ENCODE data around the gene EIF4G1. TPM values are rescaled to one million over a fixed set of nuclear protein-coding genes. Genes with fewer than 3 reads are reported as not detected.

EIF4G1 gene
- total and polyA plus RNA-seq, 4 donors, result 72.8 to 285 (median 187) TPM

DNA sequence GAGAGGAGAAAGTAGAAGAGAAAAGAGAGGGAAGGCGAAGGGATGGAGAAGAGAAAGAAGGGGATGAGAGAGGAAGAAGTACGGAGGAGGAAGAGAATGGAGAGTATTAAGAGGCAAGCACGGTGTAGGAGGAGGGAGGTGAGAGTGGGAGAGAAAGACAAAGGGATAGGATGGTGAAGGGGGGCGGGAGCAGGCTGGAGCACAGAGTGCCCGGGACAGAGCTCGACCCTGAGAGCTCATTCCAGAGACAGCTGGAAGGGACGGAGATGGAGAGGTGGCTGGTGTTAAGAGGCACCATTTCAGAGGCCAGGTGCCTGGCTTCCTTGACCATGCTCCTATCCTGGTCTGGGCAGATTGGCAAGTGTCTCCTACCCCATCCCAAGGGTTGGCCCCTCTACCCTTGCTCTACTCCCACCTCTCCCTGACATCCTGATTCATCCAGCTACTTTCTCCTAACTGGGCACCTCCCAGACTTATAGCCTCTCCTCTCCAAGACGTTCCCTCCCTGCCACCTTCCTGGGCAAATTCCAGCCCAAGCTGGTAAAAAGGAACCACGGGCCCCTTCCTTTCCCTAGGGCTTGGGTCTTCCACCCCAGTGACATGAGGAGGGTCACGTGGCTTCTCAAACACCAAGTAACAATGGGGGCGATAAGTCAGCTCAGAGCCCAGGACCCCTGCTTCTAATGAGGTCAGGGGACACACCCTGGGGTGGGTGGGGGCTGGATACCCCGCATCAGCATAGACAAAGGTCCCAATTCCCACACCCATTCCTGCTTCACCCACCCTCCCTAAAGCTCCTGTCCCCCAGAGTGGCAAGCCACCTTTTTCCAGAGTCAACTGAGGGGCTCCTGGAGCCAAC is 45.9 kb downstream of the EIF4G1 start:
- no peak overlapping the region for H3K4me3 ChIP-seq (ENCODE audit: low read length in 2 of 2)
- no peaks in the 10 kb centered on the region for H3K36me3 ChIP-seq (ENCODE audit: control insufficient read depth in 1 of 2, insufficient read depth in 2 of 2, low read length in 1 of 2)
- H3K27me3 ChIP-seq (ENCODE audit: control insufficient read depth in 1 of 2, insufficient read depth in 2 of 2, low read length in 1 of 2), result no peaks in the 10 kb centered on the region
- 82 to 84% methylated on average over 12 of the region's 12 CpGs for WGBS, 2 donors
- H3K27ac ChIP-seq (ENCODE audit: low read depth in 1 of 2, low read length in 2 of 2), result no peak overlapping the region
- intact Hi-C loops (cut with DNase I), result loop anchor here in 1 of 2 donors (2.0 kb wide), 1 partner anchor 21 kb away; no protein-coding TSS in a partner anchor
- no peaks in the 10 kb centered on the region for H3K4me1 ChIP-seq (ENCODE audit: control insufficient read depth in 1 of 2, insufficient read depth in 2 of 2, low read length in 2 of 2)
- no peaks in the 10 kb centered on the region for H3K9me3 ChIP-seq (ENCODE audit: control insufficient read depth, low read length)
- DNase-seq, result no peak
- no peak for ATAC-seq (ENCODE audit: low FRiP score)

DNA sequence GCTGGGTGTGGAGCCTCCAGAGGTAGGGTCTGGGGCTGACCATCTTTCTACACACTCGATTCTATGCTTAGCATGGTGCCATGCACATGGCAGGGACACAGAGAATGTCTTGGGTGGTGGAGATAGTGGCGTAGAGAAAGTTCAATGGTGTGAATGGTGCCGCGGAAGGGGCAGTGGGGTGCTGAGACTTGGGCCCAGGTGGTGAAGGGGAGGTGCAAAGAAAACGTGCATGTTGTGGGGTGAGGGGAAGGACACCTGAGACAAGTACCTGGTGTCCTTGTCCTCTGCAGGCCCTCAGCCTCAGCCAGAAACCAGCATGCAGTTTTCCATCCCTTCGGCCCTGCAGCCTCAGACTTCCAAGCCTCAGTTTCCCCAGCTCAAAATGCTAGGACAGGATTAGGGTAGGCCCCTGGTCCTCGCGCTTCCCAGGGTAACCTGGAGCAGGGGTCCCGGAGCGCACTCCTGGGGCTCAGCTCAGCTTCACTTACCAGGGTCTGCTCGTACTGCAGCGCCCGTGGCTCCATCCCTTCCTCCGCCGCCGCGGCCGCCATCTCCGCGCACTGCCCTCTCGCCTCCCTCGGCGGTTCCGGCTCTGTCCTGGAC is 46.6 kb downstream of the EIF4G1 start:
- Histone ChIP-seq H3K36me3 (ENCODE audit: control insufficient read depth in 1 of 2, insufficient read depth in 2 of 2, low read length in 1 of 2) (no peaks in the 10 kb centered on the region), H3K27me3 (ENCODE audit: control insufficient read depth in 1 of 2, insufficient read depth in 2 of 2, low read length in 1 of 2) (no peaks in the 10 kb centered on the region), H3K4me1 (ENCODE audit: control insufficient read depth in 1 of 2, insufficient read depth in 2 of 2, low read length in 2 of 2) (no peaks in the 10 kb centered on the region), H3K9me3 (ENCODE audit: control insufficient read depth, low read length) (no peaks in the 10 kb centered on the region), H3K27ac (ENCODE audit: low read depth in 1 of 2, low read length in 2 of 2) (peak overlapping the region; percentile 25 to 53), H3K4me3 (ENCODE audit: low read length in 2 of 2) (peak overlapping the region; percentile 78 to 85)
- ATAC-seq (ENCODE audit: low FRiP score), result no peak
- DNase-seq, result no peak
- WGBS, 2 donors, result 7 to 9% methylated on average over 24 of the region's 24 CpGs
- intact Hi-C loops (cut with DNase I), result loop anchor here in 1 of 2 donors (2.0 kb wide), 1 partner anchor 22 kb away; no protein-coding TSS in a partner anchor

DNA sequence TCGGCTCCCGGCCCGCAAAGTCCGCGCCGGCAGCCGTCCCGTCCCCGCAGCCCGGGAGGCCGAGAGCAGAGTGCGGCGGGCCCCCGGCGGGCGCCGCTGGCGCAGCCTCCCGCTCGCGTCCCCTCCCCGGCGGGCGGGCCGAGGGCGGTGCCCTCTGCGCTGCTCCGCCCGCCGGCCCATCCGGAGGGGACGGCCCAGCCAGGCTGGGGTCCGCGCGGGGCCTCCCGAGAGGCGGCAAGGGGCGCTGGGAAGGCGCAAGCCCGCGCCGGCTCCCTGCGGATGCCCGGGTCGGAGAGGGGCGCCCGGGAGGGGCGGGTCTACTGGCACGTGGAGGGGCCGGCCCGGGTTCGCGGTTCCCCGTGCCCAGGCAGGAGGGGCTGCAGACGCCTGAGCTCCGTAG is 47.1 kb downstream of the EIF4G1 start, which contains the start of the genes CLCN2 and POLR2H:
CLCN2 (minus strand) TSS at position 74 of the 400 bp plus-strand sequence. CDS start 126 bp downstream, outside the sequence.
POLR2H (plus strand) TSS at position 179 of the 400 bp plus-strand sequence. CDS start 1,783 bp downstream, outside the sequence.
- peak within 1 kb of the TSS; percentile 78 to 85 for H3K4me3 ChIP-seq (ENCODE audit: low read length in 2 of 2)
- no peaks in the 10 kb centered on the region for H3K27me3 ChIP-seq (ENCODE audit: control insufficient read depth in 1 of 2, insufficient read depth in 2 of 2, low read length in 1 of 2)
- no peaks in the 10 kb centered on the region for H3K4me1 ChIP-seq (ENCODE audit: control insufficient read depth in 1 of 2, insufficient read depth in 2 of 2, low read length in 2 of 2)
- intact Hi-C loops (cut with DNase I), result loop anchor here in 1 of 2 donors (2.0 kb wide), 1 partner anchor 23 kb away; no protein-coding TSS in a partner anchor
- no peaks in the 10 kb centered on the region for H3K9me3 ChIP-seq (ENCODE audit: control insufficient read depth, low read length)
- WGBS, 2 donors, result 0 to 2% methylated on average over 32 to 56 of the region's 56 CpGs
- ATAC-seq (ENCODE audit: low FRiP score) (peak; percentile 72), DNase-seq (peak; percentile 68 to 88)
- H3K27ac ChIP-seq (ENCODE audit: low read depth in 1 of 2, low read length in 2 of 2), result peak within 1 kb of the TSS; percentile 91 to 96
- no peaks in the 10 kb centered on the region for H3K36me3 ChIP-seq (ENCODE audit: control insufficient read depth in 1 of 2, insufficient read depth in 2 of 2, low read length in 1 of 2)

DNA sequence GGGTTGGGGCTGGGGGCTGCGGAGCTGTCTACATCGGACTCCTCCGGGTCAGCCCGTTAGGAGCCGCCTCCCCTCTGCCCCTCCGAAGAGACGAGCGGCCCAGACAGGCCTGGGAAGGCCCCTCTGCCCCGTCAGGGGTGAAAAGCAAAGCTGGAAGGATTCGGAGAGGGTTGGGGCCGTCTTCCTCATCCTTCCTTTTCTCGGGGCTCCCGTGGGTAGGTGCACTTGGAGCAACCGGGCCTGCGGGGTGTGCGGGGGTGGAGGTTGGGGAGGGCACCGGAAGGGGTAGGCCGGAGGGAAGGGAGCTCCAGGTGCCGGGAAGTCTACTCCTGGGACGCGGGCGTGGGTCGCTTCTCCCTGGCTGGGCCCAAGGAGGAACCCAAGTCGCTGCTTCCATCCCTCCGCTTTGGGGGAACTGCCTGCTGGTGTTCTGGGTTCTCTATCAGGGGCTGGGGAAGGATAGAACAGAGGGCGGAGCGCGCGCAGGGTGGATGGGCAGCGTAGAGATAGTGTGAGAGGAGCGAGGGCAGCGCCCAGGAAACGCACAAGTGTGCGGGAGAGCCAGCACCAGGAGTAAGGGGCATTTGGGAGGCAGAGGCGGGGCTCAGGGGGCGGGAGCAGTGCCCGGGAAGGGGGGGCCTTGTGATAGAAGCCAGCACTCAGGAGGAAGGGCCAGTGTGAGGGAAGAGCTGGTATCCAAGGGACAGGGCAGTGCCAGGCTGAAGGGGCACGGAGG is 47.7 kb downstream of the EIF4G1 start:
- Histone ChIP-seq H3K27me3 (ENCODE audit: control insufficient read depth in 1 of 2, insufficient read depth in 2 of 2, low read length in 1 of 2) (no peaks in the 10 kb centered on the region), H3K36me3 (ENCODE audit: control insufficient read depth in 1 of 2, insufficient read depth in 2 of 2, low read length in 1 of 2) (no peaks in the 10 kb centered on the region), H3K4me3 (ENCODE audit: low read length in 2 of 2) (peak overlapping the region; percentile 78 to 85), H3K9me3 (ENCODE audit: control insufficient read depth, low read length) (no peaks in the 10 kb centered on the region), H3K4me1 (ENCODE audit: control insufficient read depth in 1 of 2, insufficient read depth in 2 of 2, low read length in 2 of 2) (no peaks in the 10 kb centered on the region), H3K27ac (ENCODE audit: low read depth in 1 of 2, low read length in 2 of 2) (peak overlapping the region; percentile 25 to 91)
- DNase-seq, result peak; percentile 75 to 89
- intact Hi-C loops (cut with DNase I), result loop anchor here (2.0 kb wide), 2 partner anchors 23 to 47 kb away; partner anchors contain the start of gene EIF4G1 (in 1 of the 2)
- WGBS, 2 donors, result 0% methylated on average over 38 of the region's 38 CpGs
- peak; percentile 59 for ATAC-seq (ENCODE audit: low FRiP score)

DNA sequence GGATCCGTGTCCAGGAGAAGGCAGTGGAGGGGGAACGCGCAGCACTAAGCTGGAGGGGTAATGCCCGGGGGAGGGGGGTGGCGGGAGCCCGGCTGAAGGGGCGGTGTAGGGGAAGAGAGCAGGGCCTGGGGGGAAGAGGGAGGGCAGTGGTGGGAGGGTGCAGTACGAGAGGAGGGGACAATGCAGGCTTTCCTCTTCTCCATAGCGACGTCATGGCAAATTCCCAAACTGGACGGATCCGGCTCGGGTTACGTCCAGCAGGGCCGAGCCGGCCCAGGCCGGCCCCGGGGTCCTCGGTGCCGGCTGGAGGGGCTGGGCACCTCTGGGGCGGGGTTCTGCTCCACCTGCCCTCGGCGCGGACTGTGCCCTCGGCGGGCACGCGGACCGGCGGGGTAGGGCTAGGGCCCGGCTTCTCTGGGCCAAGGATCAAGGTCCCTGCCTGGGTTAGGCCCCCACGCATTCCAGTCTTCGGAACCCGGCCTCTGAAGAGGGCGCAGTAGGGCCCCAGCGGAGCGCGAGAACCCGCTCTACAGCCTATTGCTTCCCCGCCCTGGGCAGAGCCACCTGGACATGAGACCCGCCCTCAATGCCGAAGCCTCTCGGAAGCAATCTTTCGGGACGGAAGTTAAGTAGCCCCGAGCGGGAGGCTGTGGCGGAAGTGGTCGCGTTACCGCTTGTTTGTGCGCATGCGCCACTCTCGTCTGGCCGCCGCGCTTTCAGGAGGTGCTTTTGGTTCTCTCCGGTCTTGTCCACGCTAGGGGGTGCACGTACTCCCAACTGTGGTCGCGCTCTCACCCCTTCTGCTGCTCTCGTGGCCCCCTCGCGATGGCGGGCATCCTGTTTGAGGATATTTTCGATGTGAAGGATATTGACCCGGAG is 48.5 kb downstream of the EIF4G1 start:
- Histone ChIP-seq H3K4me3 (ENCODE audit: low read length in 2 of 2) (peak overlapping the region; percentile 78 to 85), H3K36me3 (ENCODE audit: control insufficient read depth in 1 of 2, insufficient read depth in 2 of 2, low read length in 1 of 2) (no peaks in the 10 kb centered on the region), H3K27me3 (ENCODE audit: control insufficient read depth in 1 of 2, insufficient read depth in 2 of 2, low read length in 1 of 2) (no peaks in the 10 kb centered on the region), H3K27ac (ENCODE audit: low read depth in 1 of 2, low read length in 2 of 2) (peak overlapping the region; percentile 91 to 96), H3K4me1 (ENCODE audit: control insufficient read depth in 1 of 2, insufficient read depth in 2 of 2, low read length in 2 of 2) (no peaks in the 10 kb centered on the region), H3K9me3 (ENCODE audit: control insufficient read depth, low read length) (no peaks in the 10 kb centered on the region)
- intact Hi-C loops (cut with DNase I), result loop anchor here in 1 of 2 donors (2.0 kb wide), 1 partner anchor 48 kb away; the partner anchor contains the start of gene EIF4G1
- ATAC-seq (ENCODE audit: low FRiP score) (peak; percentile 93), DNase-seq (peak; percentile 97 to 98)
- WGBS, 2 donors, result 0 to 1% methylated on average over 48 to 68 of the region's 68 CpGs

DNA sequence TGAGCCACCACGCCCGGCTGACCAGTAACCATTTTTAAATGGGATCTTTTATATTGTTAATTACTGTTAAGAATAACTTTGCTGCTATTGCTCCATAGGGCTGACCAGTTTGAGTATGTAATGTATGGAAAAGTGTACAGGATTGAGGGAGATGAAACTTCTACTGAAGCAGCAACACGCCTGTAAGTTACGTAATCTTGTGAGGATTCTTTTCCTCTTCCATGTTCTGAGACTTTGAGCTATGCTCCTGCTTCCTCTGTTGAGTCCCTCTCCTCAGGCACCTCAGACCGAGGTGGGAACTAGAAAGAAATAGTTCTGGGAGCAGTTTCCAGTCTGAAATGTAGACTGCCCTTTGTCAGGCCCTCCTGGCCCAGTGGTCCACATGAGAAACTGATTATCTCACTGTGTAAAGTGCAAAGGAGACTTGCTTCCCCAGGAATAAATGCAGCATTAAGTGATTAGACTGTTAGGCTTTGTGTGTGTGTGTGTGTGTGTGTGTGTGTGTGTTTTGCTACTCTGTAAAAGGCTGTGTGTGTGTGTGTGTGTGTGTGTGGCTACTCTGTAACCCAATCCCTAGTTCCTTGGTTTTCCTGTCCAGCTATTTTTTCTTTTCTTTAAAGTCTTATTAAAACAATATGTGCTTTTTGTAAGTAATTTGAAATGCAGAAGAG is 52.3 kb downstream of the EIF4G1 start:
- DNase-seq, result no peak
- ATAC-seq (ENCODE audit: low FRiP score), result no peak
- Histone ChIP-seq H3K27ac (ENCODE audit: low read depth in 1 of 2, low read length in 2 of 2) (no peak overlapping the region), H3K4me1 (ENCODE audit: control insufficient read depth in 1 of 2, insufficient read depth in 2 of 2, low read length in 2 of 2) (peaks cover 3 to 4% of the 10 kb centered on the region in 2 donors), H3K4me3 (ENCODE audit: low read length in 2 of 2) (no peak overlapping the region), H3K9me3 (ENCODE audit: control insufficient read depth, low read length) (no peaks in the 10 kb centered on the region), H3K27me3 (ENCODE audit: control insufficient read depth in 1 of 2, insufficient read depth in 2 of 2, low read length in 1 of 2) (no peaks in the 10 kb centered on the region), H3K36me3 (ENCODE audit: control insufficient read depth in 1 of 2, insufficient read depth in 2 of 2, low read length in 1 of 2) (no peaks in the 10 kb centered on the region)
- intact Hi-C loops (cut with DNase I), result no loop called here
- 83 to 88% methylated on average over 5 of the region's 5 CpGs for WGBS, 2 donors

DNA sequence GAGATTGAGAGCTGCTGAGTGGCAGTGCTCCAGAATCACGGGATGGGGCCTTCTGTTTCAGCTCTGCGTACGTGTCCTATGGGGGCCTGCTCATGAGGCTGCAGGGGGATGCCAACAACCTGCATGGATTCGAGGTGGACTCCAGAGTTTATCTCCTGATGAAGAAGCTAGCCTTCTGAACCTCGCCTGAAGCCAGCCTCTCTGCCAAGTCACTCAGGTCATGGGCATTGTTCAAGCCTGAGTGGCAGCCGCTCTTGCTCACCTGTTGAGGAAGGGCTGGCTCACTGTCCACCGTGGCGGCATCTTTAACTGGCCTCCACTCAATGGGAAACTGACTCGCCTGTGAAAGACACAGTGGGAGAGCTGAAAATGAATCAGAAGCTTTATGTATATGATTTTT is 53.7 kb downstream of the EIF4G1 start:
- Histone ChIP-seq H3K4me1 (ENCODE audit: control insufficient read depth in 1 of 2, insufficient read depth in 2 of 2, low read length in 2 of 2) (peaks cover 3 to 4% of the 10 kb centered on the region in 2 donors), H3K27ac (ENCODE audit: low read depth in 1 of 2, low read length in 2 of 2) (peak overlapping the region in 1 of 2 donors; percentile 4), H3K27me3 (ENCODE audit: control insufficient read depth in 1 of 2, insufficient read depth in 2 of 2, low read length in 1 of 2) (no peaks in the 10 kb centered on the region), H3K4me3 (ENCODE audit: low read length in 2 of 2) (no peak overlapping the region), H3K9me3 (ENCODE audit: control insufficient read depth, low read length) (no peaks in the 10 kb centered on the region), H3K36me3 (ENCODE audit: control insufficient read depth in 1 of 2, insufficient read depth in 2 of 2, low read length in 1 of 2) (no peaks in the 10 kb centered on the region)
- ATAC-seq (ENCODE audit: low FRiP score) (no peak), DNase-seq (no peak)
- intact Hi-C loops (cut with DNase I), result no loop called here
- 66 to 71% methylated on average over 9 of the region's 9 CpGs for WGBS, 2 donors

Data from aorta (tissue), 5 donors.